ENCODE data around the gene GNS.

GNS gene

GRCh38 chr12:64675795-64676194 lies 83.4 kb downstream of the GNS start:
- no peak for DNase-seq (ENCODE audit: low read depth in 2 of 2, low spot score in 1 of 2)

GRCh38 chr12:64674367-64674922 lies 84.8 kb downstream of the GNS start:
- no peak for DNase-seq (ENCODE audit: low read depth in 2 of 2, low spot score in 1 of 2)

GRCh38 chr12:64673490-64674169 lies 85.6 kb downstream of the GNS start:
- DNase-seq (ENCODE audit: low read depth in 2 of 2, low spot score in 1 of 2): no peak

- DNase-seq (ENCODE audit: low read depth in 2 of 2, low spot score in 1 of 2): peak in 1 of 2 donors; percentile 28
These were observed 86.2 kb downstream of the GNS start for GRCh38 chr12:64672925-64673409.

- no peak for DNase-seq (ENCODE audit: low read depth in 2 of 2, low spot score in 1 of 2)
These were observed 87.5 kb downstream of the GNS start for GRCh38 chr12:64671681-64672080.

GRCh38 chr12:64670919-64671639 lies 88.1 kb downstream of the GNS start:
- no peak for DNase-seq (ENCODE audit: low read depth in 2 of 2, low spot score in 1 of 2)

- DNase-seq (ENCODE audit: low read depth in 2 of 2, low spot score in 1 of 2): no peak
These were observed 89.2 kb downstream of the GNS start for GRCh38 chr12:64670019-64670418.

- DNase-seq (ENCODE audit: low read depth in 2 of 2, low spot score in 1 of 2): no peak
These were observed 89.8 kb downstream of the GNS start for GRCh38 chr12:64669270-64669842.

GRCh38 chr12:64667793-64668192 lies 91.4 kb downstream of the GNS start:
- no peak for DNase-seq (ENCODE audit: low read depth in 2 of 2, low spot score in 1 of 2)

GRCh38 chr12:64666054-64666914 lies 92.9 kb downstream of the GNS start:
- DNase-seq (ENCODE audit: low read depth in 2 of 2, low spot score in 1 of 2): no peak

GRCh38 chr12:64665514-64665913 lies 93.7 kb downstream of the GNS start:
- DNase-seq (ENCODE audit: low read depth in 2 of 2, low spot score in 1 of 2): no peak
